Astrocyte (in vitro differentiated cells and primary cell): Measurements from ENCODE around the gene GPR137B. TPM values are rescaled to one million over a fixed set of nuclear protein-coding genes. Genes with fewer than 3 reads are reported as not detected.

Experiments used
- DNase-seq: peaks from one replicate; pipeline ENCODE4 v3.0.0-alpha.2; 2010; ENCODE audit warnings: low read depth
- FAIRE-seq: peaks from 2 replicates; lab custom pipeline; 2011; peaks lifted over from hg19 to GRCh38; lab: Jason Lieb, UNC
- H2AFZ ChIP-seq: 2 replicates; pipeline ENCODE4 v1.6.0; 2012; ENCODE audit warnings: low read depth, low read length, inconsistent platforms
- H3K27ac ChIP-seq: 2 replicates; pipeline ENCODE4 v1.5.1; 2011; ENCODE audit warnings: low read depth, low read length, inconsistent platforms
- H3K27me3 ChIP-seq: 2 replicates; pipeline ENCODE4 v1.6.0; 2011; ENCODE audit warnings: low read length, inconsistent platforms; ENCODE audit not compliant: insufficient read depth
- H3K36me3 ChIP-seq: 2 replicates; pipeline ENCODE4 v1.5.1; 2011; ENCODE audit warnings: low read length, inconsistent platforms; ENCODE audit not compliant: insufficient read depth
- H3K4me1 ChIP-seq: 2 replicates; pipeline ENCODE4 v1.5.1; 2011; ENCODE audit warnings: low read length, inconsistent platforms; ENCODE audit not compliant: insufficient read depth
- H3K4me2 ChIP-seq: 2 replicates; pipeline ENCODE4 v1.6.0; 2012; ENCODE audit warnings: low read length, inconsistent platforms
- H3K4me3 ChIP-seq: 2 replicates; pipeline ENCODE4 v1.5.1; 2011; ENCODE audit warnings: low read depth, mild to moderate bottlenecking, low read length, inconsistent platforms; ENCODE audit not compliant: insufficient read depth
- H3K79me2 ChIP-seq: 2 replicates; pipeline ENCODE4 v1.6.0; 2012; ENCODE audit warnings: mild to moderate bottlenecking, low read length, inconsistent platforms; ENCODE audit not compliant: insufficient read depth
- H3K9ac ChIP-seq: 2 replicates; pipeline ENCODE4 v1.6.0; 2012; ENCODE audit warnings: mild to moderate bottlenecking, low read length, inconsistent platforms
- H3K9me3 ChIP-seq: 2 replicates; pipeline ENCODE4 v1.5.1; 2012; ENCODE audit warnings: low read depth, mild to moderate bottlenecking, low read length, inconsistent platforms; ENCODE audit not compliant: insufficient read depth
- H4K20me1 ChIP-seq: 2 replicates; pipeline ENCODE4 v1.6.0; 2012; ENCODE audit warnings: low read length, inconsistent platforms; ENCODE audit not compliant: insufficient read depth
- H3K27ac Mint-ChIP-seq: one replicate; pipeline ENCODE4 v1.8.0; 2021; ENCODE audit warnings: mild to moderate bottlenecking, mixed read lengths; ENCODE audit not compliant: unreplicated experiment
- H3K27me3 Mint-ChIP-seq: one replicate; pipeline ENCODE4 v1.8.0; 2021; ENCODE audit warnings: low read depth, mixed read lengths; ENCODE audit not compliant: unreplicated experiment
- H3K36me3 Mint-ChIP-seq: one replicate; pipeline ENCODE4 v1.8.0; 2021; ENCODE audit warnings: low read depth, mixed read lengths; ENCODE audit not compliant: unreplicated experiment
- H3K4me1 Mint-ChIP-seq: one replicate; pipeline ENCODE4 v1.8.0; 2021; ENCODE audit warnings: low read depth, mixed read lengths; ENCODE audit not compliant: unreplicated experiment
- H3K4me3 Mint-ChIP-seq: one replicate; pipeline ENCODE4 v1.8.0; 2021; ENCODE audit warnings: mild to moderate bottlenecking, moderate library complexity, mixed read lengths; ENCODE audit not compliant: unreplicated experiment
- H3K9me3 Mint-ChIP-seq: one replicate; pipeline ENCODE4 v1.8.0; 2021; ENCODE audit warnings: mild to moderate bottlenecking, mixed read lengths; ENCODE audit not compliant: unreplicated experiment
- EZH2 ChIP-seq: IDR thresholded peaks from 2 replicates; pipeline ENCODE4 v1.6.1; 2012; ENCODE audit warnings: mild to moderate bottlenecking, low read length, inconsistent platforms; ENCODE audit not compliant: insufficient read depth
- total RNA-seq: library from RNA; stranded (reverse); gene quantifications from 2 replicates; pipeline ENCODE4 v1.2.1, GENCODE V29; 2021
- TF ChIP-seq, protein P1 (sequence below): IDR thresholded peaks from 2 replicates; pipeline ENCODE4 v1.5.1; 2011; ENCODE audit warnings: low read depth, mild to moderate bottlenecking, inconsistent platforms, low read length, moderate library complexity; ENCODE audit not compliant: insufficient read depth

The GPR137B gene
- total RNA-seq, 1 donor from 2014 or later = 12.9 TPM

DNA sequence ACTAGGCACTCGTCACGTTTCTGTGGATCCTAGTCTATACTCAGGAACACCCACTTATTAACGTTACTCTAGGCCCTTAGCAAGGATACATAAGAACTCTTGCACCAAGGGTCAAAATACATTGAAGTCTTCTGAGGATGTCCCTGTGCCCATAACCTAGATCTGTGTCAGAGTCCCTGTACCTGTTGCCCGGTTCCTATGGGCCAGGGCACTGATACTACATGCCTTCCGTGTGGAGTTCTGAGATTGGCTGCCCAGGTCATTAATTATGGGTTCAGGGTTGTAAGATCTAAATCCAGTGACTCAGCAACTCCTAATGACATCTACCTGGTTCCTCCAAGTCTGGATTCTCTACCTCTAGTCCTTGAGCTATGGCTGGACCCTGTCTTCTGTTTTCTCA, 69.5 kb downstream of the GPR137B start:
- H3K9me3 Mint-ChIP-seq = no peaks in the 10 kb centered on the region
- no peak overlapping the region for H3K27ac Mint-ChIP-seq
- Histone ChIP-seq H3K79me2 (no peaks in the 10 kb centered on the region), H3K9me3 (no peaks in the 10 kb centered on the region), H3K4me3 (no peak overlapping the region), H3K36me3 (no peaks in the 10 kb centered on the region), H3K27ac (no peak overlapping the region), H3K4me1 (no peaks in the 10 kb centered on the region), H4K20me1 (no peaks in the 10 kb centered on the region), H3K9ac (no peak overlapping the region), H3K27me3 (no peaks in the 10 kb centered on the region), H3K4me2 (no peak overlapping the region), H2AFZ (no peak overlapping the region)
- peaks cover 3% of the 10 kb centered on the region for H3K4me1 Mint-ChIP-seq
- no peaks in the 10 kb centered on the region for H3K36me3 Mint-ChIP-seq
- FAIRE-seq (no peak), DNase-seq (no peak)
- no peaks in the 10 kb centered on the region for H3K27me3 Mint-ChIP-seq
- no peak for TF ChIP-seq EZH2
- TF ChIP-seq, protein P1, sequence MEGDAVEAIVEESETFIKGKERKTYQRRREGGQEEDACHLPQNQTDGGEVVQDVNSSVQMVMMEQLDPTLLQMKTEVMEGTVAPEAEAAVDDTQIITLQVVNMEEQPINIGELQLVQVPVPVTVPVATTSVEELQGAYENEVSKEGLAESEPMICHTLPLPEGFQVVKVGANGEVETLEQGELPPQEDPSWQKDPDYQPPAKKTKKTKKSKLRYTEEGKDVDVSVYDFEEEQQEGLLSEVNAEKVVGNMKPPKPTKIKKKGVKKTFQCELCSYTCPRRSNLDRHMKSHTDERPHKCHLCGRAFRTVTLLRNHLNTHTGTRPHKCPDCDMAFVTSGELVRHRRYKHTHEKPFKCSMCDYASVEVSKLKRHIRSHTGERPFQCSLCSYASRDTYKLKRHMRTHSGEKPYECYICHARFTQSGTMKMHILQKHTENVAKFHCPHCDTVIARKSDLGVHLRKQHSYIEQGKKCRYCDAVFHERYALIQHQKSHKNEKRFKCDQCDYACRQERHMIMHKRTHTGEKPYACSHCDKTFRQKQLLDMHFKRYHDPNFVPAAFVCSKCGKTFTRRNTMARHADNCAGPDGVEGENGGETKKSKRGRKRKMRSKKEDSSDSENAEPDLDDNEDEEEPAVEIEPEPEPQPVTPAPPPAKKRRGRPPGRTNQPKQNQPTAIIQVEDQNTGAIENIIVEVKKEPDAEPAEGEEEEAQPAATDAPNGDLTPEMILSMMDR = no peak
- H3K4me3 Mint-ChIP-seq = no peak overlapping the region

DNA sequence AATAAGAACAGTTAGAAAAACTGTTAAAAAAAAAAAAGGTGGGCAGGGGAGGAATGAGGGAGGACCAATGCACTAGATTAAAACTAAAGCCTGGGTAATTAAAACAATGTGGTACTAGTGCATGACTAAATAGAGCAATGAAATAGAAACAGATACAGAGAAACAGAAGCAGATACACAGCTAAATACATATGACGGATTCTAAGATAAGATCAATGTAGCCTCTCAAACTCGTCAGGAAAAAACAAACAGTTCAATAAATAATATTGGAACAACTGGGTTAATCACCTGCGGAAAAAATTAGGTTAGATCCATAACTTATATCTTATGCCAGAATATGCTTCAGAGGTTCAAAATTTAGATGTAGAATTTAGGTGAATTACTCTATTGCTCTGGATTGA, 71.2 kb downstream of the GPR137B start:
- FAIRE-seq (no peak), DNase-seq (no peak)
- Histone ChIP-seq H3K9ac (no peak overlapping the region), H3K36me3 (no peaks in the 10 kb centered on the region), H3K27me3 (no peaks in the 10 kb centered on the region), H3K9me3 (no peaks in the 10 kb centered on the region), H4K20me1 (no peaks in the 10 kb centered on the region), H3K79me2 (no peaks in the 10 kb centered on the region), H3K4me1 (no peaks in the 10 kb centered on the region), H3K4me3 (no peak overlapping the region), H3K27ac (no peak overlapping the region), H3K4me2 (no peak overlapping the region), H2AFZ (no peak overlapping the region)
- no peaks in the 10 kb centered on the region for H3K36me3 Mint-ChIP-seq
- no peak overlapping the region for H3K27ac Mint-ChIP-seq
- no peaks in the 10 kb centered on the region for H3K4me1 Mint-ChIP-seq
- H3K4me3 Mint-ChIP-seq = no peak overlapping the region
- H3K9me3 Mint-ChIP-seq = no peaks in the 10 kb centered on the region
- no peaks in the 10 kb centered on the region for H3K27me3 Mint-ChIP-seq
- TF ChIP-seq EZH2 = no peak
- TF ChIP-seq, protein P1 = no peak

DNA sequence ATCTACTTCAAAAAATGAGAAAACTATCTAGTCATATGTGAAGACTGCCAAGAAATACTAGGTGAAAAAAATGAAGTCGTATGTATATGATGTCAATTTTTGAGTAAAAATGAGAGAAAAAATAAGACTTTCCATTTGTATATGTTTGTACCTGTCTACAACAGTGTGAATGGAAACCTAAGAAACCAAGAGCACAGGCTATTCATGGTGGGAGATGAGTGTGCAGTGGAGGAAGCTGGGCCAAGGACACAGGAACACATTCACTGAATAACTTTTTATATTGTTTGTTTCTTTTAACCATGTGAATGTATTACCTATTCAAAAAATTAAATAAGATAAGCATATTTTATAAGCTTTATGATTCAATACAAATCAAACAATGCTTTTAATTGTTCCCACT, 72.4 kb downstream of the GPR137B start:
- DNase-seq (no peak), FAIRE-seq (no peak)
- H3K27me3 Mint-ChIP-seq = no peaks in the 10 kb centered on the region
- no peaks in the 10 kb centered on the region for H3K36me3 Mint-ChIP-seq
- Histone ChIP-seq H3K36me3 (no peaks in the 10 kb centered on the region), H3K4me3 (no peak overlapping the region), H3K79me2 (no peaks in the 10 kb centered on the region), H3K9ac (no peak overlapping the region), H3K27me3 (no peaks in the 10 kb centered on the region), H2AFZ (no peak overlapping the region), H3K4me1 (no peaks in the 10 kb centered on the region), H4K20me1 (no peaks in the 10 kb centered on the region), H3K4me2 (no peak overlapping the region), H3K9me3 (no peaks in the 10 kb centered on the region), H3K27ac (no peak overlapping the region)
- TF ChIP-seq, protein P1 = no peak
- no peak for TF ChIP-seq EZH2
- no peak overlapping the region for H3K4me3 Mint-ChIP-seq
- no peak overlapping the region for H3K27ac Mint-ChIP-seq
- no peaks in the 10 kb centered on the region for H3K4me1 Mint-ChIP-seq
- H3K9me3 Mint-ChIP-seq = no peaks in the 10 kb centered on the region
